ENCODE data around the gene CACNA1S.

The CACNA1S gene

DNA sequence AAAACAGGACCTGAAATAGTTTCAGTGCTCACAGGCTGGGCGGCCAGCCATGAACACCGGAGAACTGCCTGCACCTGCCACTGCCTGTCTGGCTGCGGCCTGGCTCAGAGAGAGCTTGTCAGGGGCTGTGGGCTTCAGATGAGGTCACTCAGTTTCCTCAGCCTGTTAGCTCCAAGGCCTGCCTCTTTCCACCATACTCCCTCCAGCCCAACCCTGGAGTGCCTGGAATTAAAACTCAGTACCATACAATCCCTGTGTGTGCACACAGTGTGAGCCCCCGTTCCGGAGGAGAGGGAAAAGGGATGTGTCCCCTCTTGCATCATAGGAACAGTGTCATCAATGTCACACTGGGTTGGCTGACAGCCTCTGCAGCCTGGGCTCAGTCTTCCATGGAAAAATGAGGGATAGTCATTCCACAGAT is 16.2 kb downstream of the CACNA1S start:
- in situ Hi-C loops (cut with MboI; ENCODE audit: low sequenced_read_pairs) = no loop called here

DNA sequence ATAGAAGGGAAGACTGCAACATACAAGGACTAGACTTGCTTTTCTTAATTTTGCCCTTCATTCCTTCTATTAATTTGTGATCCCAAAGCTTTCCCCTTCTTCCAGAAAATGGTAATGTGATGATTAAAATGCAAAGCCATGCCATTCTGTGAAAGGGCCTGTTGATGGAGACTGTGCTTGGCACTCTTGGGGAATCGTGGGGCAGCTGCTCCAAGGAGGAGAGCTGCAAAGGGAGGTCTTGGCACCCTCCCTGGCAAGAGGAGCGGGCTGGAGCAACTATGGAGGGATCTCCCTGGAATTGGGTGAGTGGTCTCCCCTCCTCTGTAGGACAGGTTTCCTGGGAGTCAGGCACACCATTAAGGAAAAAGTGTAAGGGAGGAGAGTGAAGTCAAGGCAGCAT is 16.6 kb downstream of the CACNA1S start:
- in situ Hi-C loops (cut with MboI; ENCODE audit: low sequenced_read_pairs) = no loop called here

DNA sequence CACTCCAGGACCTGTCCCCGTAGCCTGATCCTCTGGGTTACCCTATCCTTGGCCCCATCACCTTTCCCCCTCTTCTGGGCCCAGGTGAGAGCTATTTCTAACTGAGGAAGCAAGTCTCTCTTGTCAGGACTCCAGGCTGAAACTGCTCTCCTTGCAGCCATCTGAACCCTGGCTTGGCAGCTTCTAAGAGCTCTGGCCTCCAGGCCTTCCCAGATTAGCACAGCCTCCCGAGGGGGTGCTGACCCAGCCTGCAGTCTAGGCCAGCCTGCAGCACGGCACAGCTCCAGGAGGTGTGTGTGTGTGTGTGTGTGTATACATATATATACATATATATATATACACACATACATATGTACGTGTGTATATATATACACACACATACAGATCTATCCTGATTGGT is 17.4 kb downstream of the CACNA1S start:
- in situ Hi-C loops (cut with MboI; ENCODE audit: low sequenced_read_pairs) = no loop called here

DNA sequence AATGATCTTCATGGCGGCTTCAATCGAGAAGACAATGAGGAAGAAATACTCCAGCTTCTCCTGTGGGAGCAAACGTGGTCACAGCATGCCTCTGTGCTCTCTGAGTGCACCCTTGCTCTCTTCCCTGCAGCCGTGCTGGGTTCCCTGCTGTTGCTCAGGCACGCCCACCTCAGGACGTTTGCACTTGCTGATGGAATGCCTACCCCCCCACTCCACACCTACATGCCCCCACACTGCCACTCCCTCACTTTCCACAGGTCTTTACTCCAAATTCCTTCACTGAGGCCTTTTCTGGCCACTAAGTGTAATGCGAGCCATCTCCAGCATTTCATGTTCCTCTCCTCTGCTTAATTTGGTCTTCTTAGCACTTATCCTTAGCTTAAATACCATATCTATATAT is 18.3 kb downstream of the CACNA1S start:
- in situ Hi-C loops (cut with MboI; ENCODE audit: low sequenced_read_pairs) = no loop called here

DNA sequence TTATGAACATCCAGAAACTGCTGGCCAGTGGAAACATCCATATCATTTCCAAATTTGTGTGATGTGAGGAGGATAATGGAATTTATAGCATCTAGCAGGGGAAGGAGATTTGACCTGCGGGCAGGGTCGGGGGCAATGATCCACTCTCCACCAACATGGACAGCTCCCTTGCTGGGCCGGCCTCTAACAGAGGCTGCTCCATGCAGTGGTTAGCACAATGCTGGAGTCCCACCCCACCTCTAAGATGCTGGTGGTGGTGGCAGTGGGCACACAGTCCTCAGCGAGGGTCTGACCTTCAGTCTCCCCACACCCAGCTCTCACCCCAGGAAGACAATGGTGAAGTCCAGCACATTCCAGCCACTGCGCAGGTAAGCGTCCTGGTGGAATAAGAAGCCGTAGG is 18.7 kb downstream of the CACNA1S start:
- in situ Hi-C loops (cut with MboI; ENCODE audit: low sequenced_read_pairs) = no loop called here

GRCh38 chr1:201092738-201093137 is 19.5 kb downstream of the CACNA1S start:
- in situ Hi-C loops (cut with MboI; ENCODE audit: low sequenced_read_pairs) = no loop called here

DNA sequence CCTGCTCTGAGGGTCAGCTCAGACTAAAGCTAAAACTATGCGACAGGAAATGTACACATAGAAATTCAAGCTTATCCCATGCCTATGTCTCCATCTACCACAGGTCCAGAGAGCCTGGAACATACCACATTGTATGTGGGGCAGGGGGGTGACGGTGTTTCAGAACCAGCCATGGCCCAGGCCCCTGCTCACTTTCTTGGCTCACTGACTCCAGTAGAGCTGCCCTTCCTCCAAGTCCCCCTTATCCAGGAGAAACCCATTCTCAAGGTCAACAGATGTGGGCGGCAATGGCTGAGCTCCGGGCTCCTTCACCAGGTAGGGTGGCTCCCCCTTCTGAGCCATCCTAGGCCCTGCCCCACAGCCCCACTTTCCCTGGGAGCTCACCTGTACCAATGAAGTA is 21.0 kb downstream of the CACNA1S start:
- in situ Hi-C loops (cut with MboI; ENCODE audit: low sequenced_read_pairs) = no loop called here

- in situ Hi-C loops (cut with MboI; ENCODE audit: low sequenced_read_pairs) = no loop called here
Observed at GRCh38 chr1:201090541-201090940, 21.7 kb downstream of the CACNA1S start.

DNA sequence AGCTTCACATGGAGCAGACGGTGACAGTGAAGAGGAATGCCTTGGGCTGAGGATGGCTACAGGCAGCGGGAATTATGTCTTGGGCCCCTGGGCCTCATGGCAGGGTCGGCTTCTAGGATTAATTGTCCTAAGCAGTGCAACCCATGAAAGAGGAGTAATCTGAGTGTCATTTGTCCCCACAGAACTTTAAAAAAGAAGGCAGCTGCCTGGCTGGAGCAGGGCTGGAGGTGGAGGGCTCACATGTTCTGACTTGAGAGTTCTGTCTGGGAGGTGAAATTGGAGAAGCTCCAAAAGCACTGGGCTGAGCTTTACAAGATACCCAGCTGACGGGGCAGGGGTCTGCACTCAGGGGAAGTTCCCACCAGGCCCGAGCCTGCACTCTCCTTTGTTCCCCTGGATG is 22.6 kb downstream of the CACNA1S start:
- in situ Hi-C loops (cut with MboI; ENCODE audit: low sequenced_read_pairs) = no loop called here

DNA sequence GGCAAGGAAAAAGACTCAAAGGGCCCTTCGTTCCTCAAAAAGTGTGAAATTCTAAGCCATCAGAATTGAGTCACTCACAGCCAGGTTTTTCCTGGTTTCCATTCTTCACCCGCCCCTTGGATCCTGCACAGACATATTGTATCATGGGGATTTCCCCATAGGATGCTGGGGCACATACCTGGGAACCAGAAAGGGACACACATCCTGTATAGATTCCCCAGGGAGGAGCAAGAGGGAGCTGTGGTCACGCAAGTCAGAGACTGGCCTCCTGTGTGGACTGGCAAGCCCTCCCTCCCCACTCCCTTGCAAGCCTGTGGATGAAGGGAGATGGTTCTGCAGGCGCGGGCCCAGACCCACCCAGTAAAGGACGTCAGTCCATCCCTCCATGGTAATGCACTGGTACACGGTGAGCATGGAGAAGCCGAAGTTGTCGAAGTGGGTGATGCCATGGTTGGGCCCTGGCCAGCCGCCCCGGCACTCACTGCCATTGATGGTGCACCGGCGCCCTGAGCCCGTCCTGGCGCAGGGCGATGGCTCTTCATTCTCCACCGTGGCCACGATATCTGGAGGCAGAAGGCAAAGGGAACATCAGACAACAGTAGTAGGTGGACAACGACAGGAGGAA is 23.2 kb downstream of the CACNA1S start:
- in situ Hi-C loops (cut with MboI; ENCODE audit: low sequenced_read_pairs) = no loop called here

DNA sequence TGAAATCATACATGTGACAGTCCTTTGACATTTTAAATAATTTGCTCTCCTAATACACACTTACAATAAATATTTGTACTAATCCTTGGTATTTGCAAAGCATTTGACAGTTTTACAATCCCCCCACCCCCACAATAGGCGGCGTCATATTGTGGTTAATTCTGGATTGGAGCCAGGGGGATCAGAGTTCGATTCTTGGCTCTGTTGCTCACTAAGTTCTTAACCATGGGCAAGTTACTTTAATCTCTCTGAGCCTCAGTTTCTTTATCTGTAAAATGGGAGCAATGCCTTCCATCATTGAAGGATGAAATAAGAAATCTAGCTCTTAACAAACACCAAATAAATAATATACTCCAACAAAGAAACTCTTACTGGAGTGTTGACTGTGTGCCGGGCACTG is 23.8 kb downstream of the CACNA1S start:
- in situ Hi-C loops (cut with MboI; ENCODE audit: low sequenced_read_pairs) = no loop called here

GRCh38 chr1:201085902-201086735 is 26.1 kb downstream of the CACNA1S start:
- in situ Hi-C loops (cut with MboI; ENCODE audit: low sequenced_read_pairs) = no loop called here

- in situ Hi-C loops (cut with MboI; ENCODE audit: low sequenced_read_pairs) = no loop called here
Observed at GRCh38 chr1:201084295-201084694, 27.9 kb downstream of the CACNA1S start.

GRCh38 chr1:201083741-201084140 is 28.5 kb downstream of the CACNA1S start:
- in situ Hi-C loops (cut with MboI; ENCODE audit: low sequenced_read_pairs) = no loop called here

DNA sequence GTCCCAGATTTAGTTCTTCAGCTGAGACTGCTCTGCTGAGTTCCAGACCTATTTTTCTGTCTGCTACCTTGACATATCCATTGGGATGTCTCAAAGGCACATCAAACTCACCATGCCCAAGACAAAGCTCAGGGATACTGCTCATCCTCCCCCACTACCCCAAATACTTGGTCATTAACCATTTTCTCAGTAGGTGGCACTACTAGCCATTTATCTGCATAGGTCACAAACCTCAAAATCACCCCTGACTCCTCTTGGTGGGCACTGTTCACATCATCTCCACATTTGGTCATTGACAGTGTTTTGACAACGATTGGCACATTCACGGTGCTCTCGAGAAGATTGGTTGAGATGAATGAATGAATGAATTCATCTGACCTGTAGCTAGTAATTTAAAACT is 32.1 kb downstream of the CACNA1S start:
- in situ Hi-C loops (cut with MboI; ENCODE audit: low sequenced_read_pairs) = no loop called here

DNA sequence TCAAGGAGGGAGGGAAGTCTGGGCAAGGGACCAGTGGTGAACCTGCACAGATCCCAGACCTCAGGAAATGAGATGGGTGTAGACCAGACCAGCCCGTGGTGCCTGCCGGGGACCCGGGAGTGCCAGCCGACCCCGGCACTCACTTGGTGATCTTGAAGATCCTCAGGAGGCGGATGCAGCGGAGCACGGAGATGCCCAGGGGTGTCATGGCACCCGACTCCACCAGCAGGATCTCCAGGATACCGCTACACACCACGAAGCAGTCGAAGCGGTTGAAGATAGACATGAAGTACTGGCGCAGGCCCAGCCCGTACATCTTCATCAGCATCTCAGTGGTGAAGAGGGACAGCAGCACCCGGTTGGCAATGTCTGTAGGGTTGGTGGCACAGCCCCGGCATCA is 34.5 kb downstream of the CACNA1S start:
- in situ Hi-C loops (cut with MboI; ENCODE audit: low sequenced_read_pairs) = no loop called here

- in situ Hi-C loops (cut with MboI; ENCODE audit: low sequenced_read_pairs) = no loop called here
Observed at GRCh38 chr1:201077116-201077515, 35.1 kb downstream of the CACNA1S start.

GRCh38 chr1:201076092-201076491 is 36.1 kb downstream of the CACNA1S start:
- in situ Hi-C loops (cut with MboI; ENCODE audit: low sequenced_read_pairs) = no loop called here

GRCh38 chr1:201074018-201074417 is 38.2 kb downstream of the CACNA1S start:
- in situ Hi-C loops (cut with MboI; ENCODE audit: low sequenced_read_pairs) = no loop called here

DNA sequence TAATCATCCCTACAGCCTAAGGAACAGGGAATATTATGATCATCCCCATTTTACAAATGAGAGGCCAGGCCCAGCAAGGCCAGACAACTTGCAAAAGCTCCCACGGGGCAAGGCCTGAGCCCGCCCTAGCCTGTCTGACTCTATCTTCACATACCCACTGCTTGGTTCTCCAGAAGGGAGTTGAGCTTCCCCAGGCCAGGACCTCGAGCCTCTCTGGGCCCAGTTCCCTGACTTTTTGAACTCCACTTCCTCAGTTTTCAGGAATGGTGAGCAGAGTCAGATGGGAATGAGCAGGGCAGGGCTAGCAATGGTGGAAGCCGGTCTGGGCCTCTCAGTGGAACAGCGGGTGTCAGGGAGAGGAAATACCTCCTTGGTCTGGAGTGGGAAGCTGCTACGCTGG is 39.3 kb downstream of the CACNA1S start:
- in situ Hi-C loops (cut with MboI; ENCODE audit: low sequenced_read_pairs) = no loop called here

DNA sequence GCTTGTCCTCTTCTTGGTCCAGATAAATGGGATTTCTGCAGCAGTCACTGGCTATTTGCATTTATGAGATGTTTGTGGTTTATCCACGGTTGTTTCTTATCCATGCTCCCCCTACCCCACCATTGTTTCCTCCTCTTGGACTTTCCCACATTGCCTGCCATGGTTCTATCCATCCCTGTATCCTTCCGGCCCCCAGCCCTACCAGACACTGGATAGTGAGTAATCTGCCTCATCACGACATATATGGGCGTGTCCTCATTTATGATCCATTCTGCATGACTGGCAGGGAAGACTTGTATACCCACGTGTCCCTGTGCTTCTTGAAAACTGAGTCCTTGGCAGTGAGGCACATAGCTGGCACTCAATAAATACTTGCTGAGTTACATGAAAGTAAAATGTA is 40.1 kb downstream of the CACNA1S start:
- in situ Hi-C loops (cut with MboI; ENCODE audit: low sequenced_read_pairs) = no loop called here

- in situ Hi-C loops (cut with MboI; ENCODE audit: low sequenced_read_pairs) = no loop called here
Observed at GRCh38 chr1:201069636-201070035, 42.6 kb downstream of the CACNA1S start.

GRCh38 chr1:201068976-201069375 is 43.2 kb downstream of the CACNA1S start:
- in situ Hi-C loops (cut with MboI; ENCODE audit: low sequenced_read_pairs) = no loop called here
